GM21423 (cell line): ENCODE results near the gene ULK2.
"Not testable (repeated sequence)": the region's sequence is repeated elsewhere in the genome, so short reads cannot be mapped to it uniquely, and the experiment has no call there.

Source experiments
- ATAC-seq: cut with Tn5 transposase; IDR thresholded peaks from one replicate; pipeline ENCODE4 v1.9.1; 2021; ENCODE audit warnings: mild to moderate bottlenecking, moderate library complexity; ENCODE audit not compliant: unreplicated experiment

Gene ULK2

DNA sequence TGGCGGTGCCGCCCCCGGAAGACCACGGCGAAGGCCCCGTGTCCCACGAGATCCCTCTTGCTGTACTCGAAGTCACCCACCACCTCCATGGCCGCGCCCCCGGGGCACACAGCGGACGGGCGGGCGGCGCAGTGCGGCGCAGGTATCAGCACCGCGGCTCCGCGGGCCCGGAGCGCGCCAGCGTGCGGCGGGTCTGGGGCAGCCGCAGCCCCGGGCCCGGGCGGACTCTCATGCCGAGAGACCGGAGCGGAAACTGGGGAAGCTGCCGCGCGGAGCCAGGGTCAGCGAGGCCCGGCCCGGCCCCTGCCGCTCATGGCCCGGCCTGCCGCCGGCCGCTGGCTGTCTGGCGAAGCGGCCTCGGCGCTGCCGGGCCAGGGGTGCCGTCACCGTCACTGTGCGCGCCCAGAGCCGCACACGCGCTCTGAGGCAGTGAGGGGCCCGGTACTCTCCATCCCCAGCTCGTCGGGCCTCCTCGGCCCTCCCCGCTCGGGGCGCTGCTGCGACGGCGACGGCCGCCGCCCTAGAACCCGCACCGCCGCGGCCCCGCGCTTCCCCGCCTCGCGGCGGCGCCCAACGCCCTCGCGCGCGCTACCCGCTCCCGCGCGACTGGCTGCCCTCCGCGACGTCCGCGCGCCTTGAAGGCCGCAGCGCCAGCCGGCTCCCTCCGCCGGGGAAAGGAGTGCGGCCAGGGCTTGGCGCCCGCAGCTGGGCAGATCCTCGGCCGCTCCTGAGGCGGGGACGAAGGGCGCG is at the start of gene ULK2:
Gene ULK2, minus strand, starts transcription at position 608 of the 750 bp plus-strand sequence. Its CDS starts 519 bp downstream, at position 89.
- ATAC-seq: peak; percentile 48

DNA sequence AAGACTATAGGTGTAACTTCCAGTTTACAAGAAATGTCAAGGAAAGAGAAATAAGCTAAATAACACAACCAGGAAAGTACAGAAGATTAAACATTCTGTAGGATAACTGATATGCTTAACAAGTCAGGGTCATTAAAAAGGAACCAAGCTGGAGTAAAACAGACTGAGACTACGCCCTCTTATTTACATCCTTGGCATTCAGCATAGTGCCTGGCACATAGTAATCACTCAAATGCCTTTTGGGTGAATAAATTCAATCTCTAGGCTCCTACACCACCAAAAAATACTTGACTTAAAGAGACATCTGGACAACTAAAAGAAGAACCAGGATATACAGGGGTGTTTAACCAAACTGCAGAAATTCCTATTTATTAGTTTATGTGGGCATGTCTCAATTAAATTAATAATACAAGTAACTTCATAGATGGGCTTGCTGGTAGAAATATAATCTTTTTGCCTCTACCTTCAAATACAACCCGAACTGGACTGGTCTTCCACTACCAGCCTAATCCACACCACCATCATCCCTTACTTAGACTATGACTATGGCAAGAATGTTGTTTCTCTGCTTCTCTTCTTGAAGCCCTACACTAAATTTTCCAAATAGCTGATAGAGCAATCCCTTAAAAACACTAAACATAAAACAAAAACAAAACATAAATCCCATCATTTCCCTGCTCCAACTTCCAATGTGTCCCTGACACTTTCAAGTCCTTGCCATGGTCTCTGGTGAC is 47.7 kb upstream of the ULK2 start:
- no peak for ATAC-seq

DNA sequence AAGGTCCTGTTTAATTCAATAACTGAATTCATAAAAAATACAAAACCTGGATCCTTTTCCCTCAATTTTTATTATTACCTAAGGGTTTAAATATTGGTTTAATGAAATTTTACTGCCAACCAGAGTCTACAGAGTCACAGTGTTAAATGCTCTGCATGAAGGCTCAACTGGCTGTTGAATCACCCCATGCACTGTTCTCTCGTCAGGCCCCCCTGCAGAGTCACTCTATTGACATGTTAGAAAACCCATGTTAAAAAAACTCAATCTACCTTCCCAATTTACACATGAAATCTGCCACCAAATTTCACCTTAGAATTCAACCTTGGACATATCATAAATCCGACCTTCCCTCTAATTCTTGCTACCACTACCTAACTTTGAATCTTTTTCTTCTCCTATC is 43.3 kb upstream of the ULK2 start:
- no peak for ATAC-seq

DNA sequence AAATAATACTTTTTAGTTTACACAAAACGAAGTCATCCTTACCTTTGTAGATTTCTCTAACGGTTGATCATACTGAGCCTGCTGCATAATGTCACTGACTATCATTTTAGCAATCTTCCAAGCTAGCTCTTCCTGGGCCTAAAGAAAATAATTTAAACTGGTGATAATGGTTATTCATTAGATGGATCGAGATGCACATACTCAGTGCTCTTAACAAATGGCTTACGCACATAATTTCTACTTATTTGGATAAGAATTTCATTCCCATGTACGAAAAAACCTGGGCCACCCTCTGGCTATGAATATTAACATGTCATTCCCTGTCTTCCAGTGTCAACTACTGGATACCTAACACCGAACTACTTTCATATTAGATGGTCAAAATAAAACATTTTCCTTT is 41.4 kb upstream of the ULK2 start:
- ATAC-seq: no peak

DNA sequence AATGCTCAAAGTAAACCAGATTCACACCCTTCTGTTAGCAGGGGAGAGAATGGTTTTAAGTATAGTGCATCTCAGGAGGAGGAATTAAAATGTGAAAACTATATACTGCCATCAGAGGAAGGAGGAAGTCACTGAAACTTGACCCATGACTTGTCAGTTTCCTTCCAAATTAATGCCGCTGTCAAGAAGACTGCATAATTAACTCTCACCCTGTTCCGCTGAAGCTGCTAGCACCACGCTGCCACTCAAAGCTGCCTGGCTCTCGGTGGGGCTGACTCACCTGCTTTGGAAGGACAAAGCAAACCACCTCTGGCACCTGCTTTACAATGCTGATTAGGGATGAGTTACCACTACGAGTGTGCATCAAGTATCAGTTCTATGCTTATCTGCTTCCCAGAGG is 37.8 kb upstream of the ULK2 start:
- no peak for ATAC-seq

DNA sequence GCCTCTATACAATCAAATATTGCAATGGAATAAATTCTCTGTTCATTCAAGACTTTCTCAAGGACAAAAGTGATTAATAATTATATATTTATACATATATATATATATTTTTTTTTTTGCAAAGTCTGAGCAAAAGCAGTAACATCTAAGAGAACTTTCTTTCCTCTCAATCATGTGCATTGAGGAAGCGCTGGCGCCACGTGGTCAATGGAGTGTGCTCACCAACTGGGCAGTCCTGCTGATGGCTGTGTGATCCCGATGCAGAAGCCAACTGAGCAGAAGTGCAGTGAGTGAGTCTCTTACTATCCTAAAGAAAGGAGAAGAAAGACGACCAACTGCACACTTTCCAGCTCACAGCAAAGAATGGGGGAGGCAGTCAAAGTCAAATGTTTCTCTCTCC is 37.2 kb upstream of the ULK2 start:
- ATAC-seq: no peak

DNA sequence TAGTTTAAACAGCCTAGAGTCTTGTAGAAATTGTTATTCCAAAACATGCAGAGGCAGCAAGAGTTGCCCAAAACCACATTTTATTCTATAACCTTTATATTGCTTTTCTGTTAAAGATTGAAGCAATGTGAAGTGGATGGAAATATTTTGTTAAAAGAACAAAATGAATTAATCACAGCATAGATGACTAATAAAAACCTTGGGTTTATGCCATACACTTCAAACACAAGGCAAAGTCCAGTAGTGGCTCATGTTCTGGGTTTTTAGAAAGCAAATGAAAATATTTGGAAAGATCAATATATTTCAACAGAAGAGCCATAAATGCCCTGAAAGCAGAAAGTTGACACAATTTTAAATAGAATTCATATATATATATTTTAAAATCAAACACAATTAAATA is 36.7 kb upstream of the ULK2 start:
- ATAC-seq: no peak

DNA sequence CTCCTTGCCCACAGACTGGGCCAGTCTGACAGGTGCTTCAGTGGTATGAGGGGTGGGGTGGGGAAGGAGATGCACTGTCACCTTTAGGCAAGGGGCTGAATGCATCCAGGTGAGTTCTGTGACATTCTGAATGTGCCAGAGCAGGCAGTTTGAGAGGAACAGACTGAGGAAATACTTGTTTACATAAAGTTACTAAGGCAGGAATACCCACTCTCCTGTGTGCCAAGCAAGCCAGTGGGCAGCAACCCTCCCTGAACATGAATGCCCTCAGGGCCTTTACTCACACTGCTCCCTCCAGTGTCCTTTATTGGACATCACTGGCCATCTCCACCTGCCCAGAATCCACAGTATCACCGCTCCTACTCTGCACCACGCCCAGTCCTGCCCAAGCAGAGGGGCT is 33.1 kb upstream of the ULK2 start:
- no peak for ATAC-seq

DNA sequence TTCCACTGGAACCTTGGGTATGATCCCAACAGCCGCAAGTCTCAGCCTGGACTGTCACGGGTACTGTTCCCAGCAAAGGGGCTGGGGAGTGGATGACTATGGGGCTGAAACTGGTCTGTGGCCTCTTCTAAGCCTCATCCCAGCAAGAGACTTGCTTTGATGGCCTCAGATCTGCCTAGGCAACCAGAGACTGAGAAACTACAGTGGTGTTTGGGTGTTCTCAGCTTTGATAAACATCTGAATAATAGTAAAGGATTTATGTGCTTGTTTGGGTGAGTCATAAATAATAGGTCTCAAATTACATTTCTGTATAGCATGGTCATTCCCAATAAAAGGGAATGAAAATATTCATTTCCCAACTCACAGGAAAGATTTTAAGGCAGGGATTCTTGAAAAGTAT is 30.2 kb upstream of the ULK2 start:
- no peak for ATAC-seq

DNA sequence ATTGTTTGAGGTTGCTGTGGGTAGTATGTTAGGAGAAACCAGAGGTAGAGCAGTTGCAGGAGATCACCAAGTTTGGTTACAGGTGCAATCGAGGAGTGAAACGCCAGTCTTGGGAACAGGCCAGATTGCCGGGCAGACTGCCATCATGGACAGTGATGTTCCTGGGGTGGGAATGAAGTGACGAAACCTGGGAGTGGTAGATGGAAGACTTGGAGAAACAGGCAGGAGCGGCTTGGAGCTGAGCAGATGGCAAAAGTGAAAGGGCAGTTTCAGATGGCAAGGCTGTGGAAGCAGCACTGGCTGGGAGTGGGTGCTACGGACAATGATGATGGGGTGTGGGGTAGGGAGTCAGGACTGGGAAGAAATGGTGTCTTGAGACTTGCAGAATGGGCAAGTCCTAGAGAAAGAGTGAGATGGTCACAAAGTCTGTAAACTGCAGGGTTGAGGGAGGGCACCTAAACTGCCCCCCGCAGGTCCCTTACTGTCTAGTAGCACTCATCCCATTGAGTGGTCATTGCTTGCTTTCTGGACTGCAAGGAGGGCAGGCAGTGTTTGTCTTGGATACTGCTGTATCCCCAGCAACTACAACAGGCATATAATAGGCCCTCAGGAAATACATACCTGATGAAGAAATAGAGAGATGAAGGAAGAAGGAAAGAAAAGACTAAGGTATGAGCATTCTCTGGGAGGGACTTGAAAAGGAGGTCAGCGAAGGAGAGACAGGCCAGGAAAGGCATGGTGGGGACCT is 29.5 kb upstream of the ULK2 start:
- ATAC-seq: no peak

DNA sequence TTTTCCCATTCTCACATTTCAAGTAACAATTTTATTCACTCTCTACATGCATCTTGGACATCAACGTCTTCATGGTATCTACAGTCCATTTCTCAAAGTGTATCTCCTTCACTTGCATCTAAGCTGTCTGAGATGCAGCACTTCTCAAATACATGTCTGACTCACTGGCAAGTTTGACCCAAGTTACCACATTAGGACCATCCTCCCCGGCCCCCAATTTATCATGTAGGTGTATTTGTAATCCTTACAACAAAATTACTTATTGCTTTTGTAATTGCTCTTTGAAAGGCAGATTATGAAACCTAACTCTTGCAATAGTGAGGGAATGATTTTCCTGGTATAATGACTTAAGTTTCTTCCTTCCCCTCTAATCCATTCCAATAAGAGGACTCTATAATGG is 28.9 kb upstream of the ULK2 start:
- ATAC-seq: no peak

DNA sequence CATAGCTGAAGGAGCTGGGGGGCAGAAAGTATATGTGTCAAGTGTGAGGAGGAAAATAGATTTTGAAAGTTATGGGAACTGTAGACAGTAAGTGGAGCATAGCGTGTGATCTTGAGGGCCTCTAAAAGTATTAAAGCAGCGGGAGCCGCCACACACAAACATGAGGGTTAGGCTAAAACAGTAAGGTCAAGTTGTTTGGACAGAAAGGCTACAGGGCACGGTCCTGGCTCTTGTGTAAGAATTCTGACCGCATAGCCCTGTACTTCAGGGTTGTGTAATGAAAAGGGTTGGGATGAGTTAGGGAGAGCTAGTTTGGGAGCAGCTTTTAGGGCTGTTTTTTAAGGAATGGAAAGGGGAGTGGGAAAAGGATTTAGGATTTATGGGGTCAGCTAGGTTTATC is 22.8 kb upstream of the ULK2 start:
- ATAC-seq: not testable (repeated sequence)

DNA sequence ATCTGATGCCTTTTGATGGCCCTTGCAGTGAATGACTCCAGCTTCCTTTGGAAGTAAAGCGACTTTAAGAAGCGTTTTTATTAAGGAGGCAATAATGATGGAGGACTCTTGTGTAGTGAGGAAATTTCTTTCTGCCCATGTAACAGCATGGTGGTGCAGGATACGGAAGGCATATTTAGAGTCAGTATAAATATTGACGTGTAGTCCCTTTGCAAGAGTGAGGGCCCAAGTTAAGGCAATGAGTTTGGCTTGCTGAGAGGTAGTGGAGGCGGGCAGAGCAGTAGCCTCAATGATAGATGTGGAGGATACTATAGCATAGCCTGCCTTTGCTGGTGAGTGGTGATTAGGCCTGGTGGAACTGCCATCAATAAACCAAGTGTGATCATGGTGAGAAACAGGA is 22.3 kb upstream of the ULK2 start:
- not testable (repeated sequence) for ATAC-seq

DNA sequence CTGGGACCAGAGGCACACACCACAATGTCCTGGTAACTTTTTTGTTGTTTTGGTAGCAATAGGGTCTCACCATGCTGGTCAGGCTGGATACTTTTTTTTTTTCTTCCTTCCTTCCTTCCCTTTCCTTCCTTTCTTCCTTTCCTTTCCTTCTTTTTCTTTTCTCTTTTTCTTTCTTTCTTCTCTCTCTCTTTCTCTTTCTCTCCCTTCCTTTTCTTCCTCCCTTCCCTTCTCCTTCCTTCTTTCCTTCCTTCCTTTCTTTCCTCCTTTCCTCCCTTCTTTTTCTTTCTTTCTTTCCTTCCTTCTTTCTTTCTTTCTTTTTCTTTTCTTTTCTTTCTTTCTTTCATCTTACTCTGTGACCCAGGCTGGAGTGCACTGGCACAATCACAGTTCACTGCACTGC is 18.4 kb upstream of the ULK2 start:
- ATAC-seq: no peak

DNA sequence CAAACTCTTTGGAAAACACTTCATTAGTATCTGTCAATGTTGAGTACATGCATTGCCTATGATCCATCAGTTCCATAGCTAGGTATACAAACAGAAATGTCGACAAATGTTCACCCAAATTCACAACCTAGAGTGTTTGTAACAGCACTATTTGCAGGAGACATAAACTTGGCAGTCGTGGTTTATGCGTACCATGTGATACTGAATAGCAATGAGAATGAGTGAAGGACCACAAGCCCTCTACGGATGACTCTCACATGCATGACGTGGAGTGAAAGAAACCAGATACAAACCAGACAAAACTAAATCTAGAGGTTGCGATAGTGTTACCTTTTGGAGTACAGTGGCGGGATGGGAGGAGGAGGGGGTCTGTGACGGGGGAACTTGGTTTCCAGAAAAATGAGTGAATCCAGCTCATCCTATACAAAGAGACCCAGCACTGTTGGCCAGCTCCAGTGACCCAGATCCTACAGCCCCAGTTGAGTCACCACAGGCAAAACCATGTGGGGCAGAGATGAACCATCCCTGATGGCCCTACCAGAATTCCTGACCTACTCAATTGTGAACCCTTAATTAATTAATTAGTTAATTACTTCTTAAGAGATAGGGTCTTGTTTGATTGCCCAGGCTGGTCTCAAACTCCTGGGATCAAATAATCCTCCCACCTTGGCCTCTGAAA is 15.9 kb upstream of the ULK2 start:
- ATAC-seq: no peak

DNA sequence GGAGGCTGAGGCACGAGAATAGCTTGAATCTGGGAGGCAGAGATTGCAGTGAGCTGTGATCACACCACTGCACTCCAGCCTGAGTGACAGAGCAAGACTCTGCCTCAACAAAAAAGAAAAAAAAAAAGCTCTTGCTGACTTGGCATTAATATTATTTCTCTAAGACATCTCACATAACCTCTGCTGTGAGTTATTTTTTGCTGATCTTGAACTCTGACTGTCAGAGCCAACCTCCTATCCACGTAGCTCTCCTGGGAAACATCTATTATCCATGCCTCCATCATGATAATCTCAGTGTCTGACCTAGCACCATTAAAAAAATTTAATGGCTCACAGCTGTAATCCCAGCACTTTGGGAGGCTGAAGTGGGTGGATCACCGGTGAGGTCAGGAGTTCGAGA is 12.7 kb upstream of the ULK2 start:
- ATAC-seq: no peak

DNA sequence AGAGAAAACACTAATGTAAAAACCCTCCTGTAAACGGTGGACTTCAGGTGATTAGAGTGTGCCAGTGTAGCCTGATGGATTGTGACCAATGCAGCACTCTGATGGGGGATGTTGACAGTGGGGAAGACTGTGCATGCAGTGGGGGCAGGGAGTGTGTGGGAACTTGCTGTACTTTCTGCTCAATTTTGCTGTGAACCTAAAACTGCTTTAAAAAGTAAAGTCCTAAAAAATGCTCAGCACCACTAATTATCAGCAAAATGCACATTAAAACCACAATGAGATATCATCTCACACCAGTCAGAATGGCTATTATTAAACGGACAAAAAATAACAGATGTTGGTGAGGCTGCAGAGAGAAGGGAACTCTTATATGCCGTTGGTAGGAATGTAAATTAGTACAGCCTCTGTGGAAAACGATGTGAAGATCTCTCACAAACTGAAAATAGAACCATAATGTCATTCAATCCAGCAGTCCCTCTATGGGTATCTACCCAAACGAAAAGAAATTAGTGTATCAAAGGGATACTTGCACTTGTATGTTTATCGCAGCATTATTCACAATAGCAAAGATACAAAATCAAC is 9.7 kb upstream of the ULK2 start:
- no peak for ATAC-seq

DNA sequence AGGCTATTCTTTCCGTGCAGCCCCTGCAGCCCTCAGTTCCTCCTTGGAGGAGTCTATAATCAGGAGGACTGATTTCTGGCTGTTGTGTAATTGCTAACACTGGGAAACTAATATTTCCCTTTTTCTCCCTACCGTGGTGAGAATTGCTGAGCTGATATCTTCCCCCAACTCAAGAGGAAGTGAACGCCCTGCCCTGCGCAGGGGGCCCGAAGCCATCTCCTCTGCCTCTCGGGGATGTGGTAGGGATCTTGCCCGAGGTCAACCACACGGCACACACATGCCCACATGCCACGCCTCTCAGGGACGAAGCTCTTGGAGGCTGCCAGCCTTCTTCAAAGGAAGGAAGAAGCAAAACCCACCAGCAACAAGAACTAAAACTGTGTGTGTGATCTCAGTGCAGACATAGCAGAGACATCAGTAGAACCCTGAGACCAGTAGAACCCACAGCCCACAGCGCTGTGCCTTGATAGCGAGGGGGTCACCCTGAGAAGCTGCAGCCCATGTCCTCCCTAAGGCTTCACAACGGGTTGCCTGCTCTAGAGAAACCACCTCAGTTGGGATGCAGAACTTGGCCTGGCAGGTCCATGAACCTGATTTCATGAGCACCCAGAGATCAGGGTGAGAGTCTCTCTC is 8.9 kb upstream of the ULK2 start:
- ATAC-seq: no peak

DNA sequence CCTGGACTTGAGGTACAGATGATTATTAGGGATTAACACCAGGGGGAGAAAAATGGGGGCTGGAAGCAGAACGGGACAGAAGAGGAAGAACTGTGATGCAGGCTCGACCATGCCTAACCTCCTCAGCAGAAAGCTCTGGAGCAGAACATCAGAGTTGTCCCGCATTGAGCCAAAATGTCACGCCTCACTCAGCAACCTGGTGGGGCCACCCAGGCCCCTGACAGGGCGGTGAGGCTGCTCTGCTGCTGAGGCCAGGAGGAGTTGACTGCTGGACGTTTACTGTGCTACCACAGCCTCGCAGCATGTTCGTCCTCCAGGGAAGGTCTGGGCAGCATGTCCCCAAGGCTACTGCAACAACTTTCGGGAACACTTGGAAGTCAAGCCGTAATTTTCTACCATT is 6.5 kb upstream of the ULK2 start:
- no peak for ATAC-seq

DNA sequence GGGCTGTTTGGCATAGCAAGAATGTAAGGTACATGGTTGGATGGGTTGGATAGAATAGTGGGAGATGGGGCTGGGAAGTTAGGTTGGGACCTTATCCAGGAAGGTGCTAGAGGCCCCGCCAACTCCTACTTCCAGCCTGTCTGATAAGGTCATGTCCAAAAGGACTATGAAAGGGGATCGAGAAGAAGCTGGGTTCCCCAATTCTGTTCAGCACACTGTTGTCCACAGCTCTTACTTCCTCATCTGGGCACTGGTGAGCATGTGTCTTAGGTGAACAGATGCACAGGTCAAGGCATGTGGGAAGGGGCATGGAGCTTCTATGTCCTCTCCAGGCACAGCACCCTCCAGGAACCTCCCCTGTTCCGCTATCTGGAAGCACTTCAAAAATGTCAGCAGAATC is 5.6 kb upstream of the ULK2 start:
- ATAC-seq: no peak

DNA sequence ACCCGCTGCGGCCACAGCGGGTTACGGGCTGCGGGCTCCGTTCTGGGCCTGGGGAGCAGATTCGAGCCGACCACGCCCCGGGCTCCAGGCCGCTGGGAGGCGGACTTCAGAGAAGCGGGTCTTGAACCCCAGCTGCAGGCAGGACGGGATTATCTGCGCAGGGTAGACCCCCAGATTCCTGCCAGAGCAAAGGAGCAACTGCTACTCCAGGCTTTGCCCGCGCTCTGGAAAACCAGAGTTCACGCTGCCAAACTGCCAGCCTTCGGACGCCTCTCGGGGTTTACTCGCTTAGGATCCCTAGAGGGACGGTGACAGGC is 301 bp upstream of the ULK2 start:
- ATAC-seq: no peak
